Stomach (tissue), 9 donors: ENCODE measurements around the gene KLHL22. TPM values are rescaled to one million over a fixed set of nuclear protein-coding genes. Genes with fewer than 3 reads are reported as not detected.

ENCODE experiments used
- DNase-seq, 2 donors: peaks; one replicate each; pipeline versions ENCODE4 v3.0.0 to v3.0.0-alpha.2; 2013 to 2019
- H3K27ac ChIP-seq, 5 donors: fragments of 200-600 bp in 4 of 5; sonication (generic) in 4 of 5; one replicate each; pipeline ENCODE4 v1.5.1; 2013 to 2019; ENCODE audit warnings: mild to moderate bottlenecking in 1 of 5, moderate library complexity in 1 of 5
- H3K27me3 ChIP-seq, 3 donors: fragments of 200-600 bp; sonication (generic); one replicate each; pipeline ENCODE4 v1.5.1; 2017 to 2019; ENCODE audit warnings: mixed run types in 1 of 3
- H3K36me3 ChIP-seq, 4 donors: fragments of 200-600 bp; sonication (generic); 1 replicate in 3 of 4; 2 replicates in 1 of 4; pipeline ENCODE4 v1.5.1; 2016 to 2019
- H3K4me1 ChIP-seq, 4 donors: fragments of 200-600 bp; sonication (generic); one replicate each; pipeline ENCODE4 v1.5.1; 2016 to 2019
- H3K4me3 ChIP-seq, 4 donors: fragments of 200-600 bp; sonication (generic) in 3 of 4; one replicate each; pipeline ENCODE4 v1.5.1; 2016 to 2019; ENCODE audit warnings: mild to moderate bottlenecking in 1 of 4
- H3K9me3 ChIP-seq, 4 donors: fragments of 200-600 bp; sonication (generic); one replicate each; pipeline ENCODE4 v1.5.1; 2016 to 2019
- CTCF ChIP-seq, 7 experiments: fragments of 450-650 bp in 4 of 7; fragments of 200-600 bp in 3 of 7; sonication (generic) in 3 of 7; IDR thresholded peaks; one replicate each; pipeline ENCODE4 v1.5.1; 2016 to 2019; ENCODE audit warnings: antibody characterized with exemption in 7 of 7, control low read depth in 2 of 7, mild to moderate bottlenecking in 1 of 7
- EP300 ChIP-seq: sonication (generic); formaldehyde crosslinking; IDR thresholded peaks from one replicate; pipeline ENCODE4 v1.6.1; 2017; ENCODE audit warnings: antibody characterized with exemption
- POLR2A ChIP-seq, 4 donors: fragments of 450-650 bp; IDR thresholded peaks; one replicate each; pipeline ENCODE4 v1.6.1; 2016; ENCODE audit warnings: antibody characterized with exemption in 4 of 4, control low read depth in 2 of 4, mild to moderate bottlenecking in 1 of 4, moderate library complexity in 1 of 4
- POLR2AphosphoS5 ChIP-seq, 3 donors: sonication (generic); formaldehyde crosslinking; IDR thresholded peaks; one replicate each; pipeline ENCODE4 v1.6.1; 2016; ENCODE audit warnings: antibody characterized with exemption in 3 of 3
- WGBS, 5 donors: extraction: QIAGEN DNeasy Blood & Tissue Kit in 3 of 5; methylation state at CpG; one replicate each; pipeline versions ENCODE4 v1.1.5 to v1.1.7; 2013 to 2018; 5-methylcytosine and 5-hydroxymethylcytosine counted together
- intact Hi-C: fragments of 100-400 bp; cut with DNase I; formaldehyde crosslinking; loops from one replicate; pipeline ENCODE4 v1.15.1; 2023; ENCODE audit warnings: low total_unique reads
- polyA plus RNA-seq, 3 donors: library from polyadenylated mRNA; stranded (reverse); fragments of 200-250 nt; gene quantifications; one replicate each; pipeline ENCODE4 v1.2.3, GENCODE V29; 2013
- total RNA-seq, 5 donors: library from RNA; depleted of rRNA; stranded (reverse); fragments of >200 nt; gene quantifications; one replicate each; pipeline versions ENCODE4 v1.1.0 to v1.2.3, GENCODE V29; 2014 to 2016
- donor health status: healthy with polysubstance abuse.
- donor health status: Bipolar disorder and iron deficiency.
- donor health status: healthy.

The KLHL22 gene
- total and polyA plus RNA-seq, 8 donors = 7.0 to 26.5 (median 12.7) TPM

DNA sequence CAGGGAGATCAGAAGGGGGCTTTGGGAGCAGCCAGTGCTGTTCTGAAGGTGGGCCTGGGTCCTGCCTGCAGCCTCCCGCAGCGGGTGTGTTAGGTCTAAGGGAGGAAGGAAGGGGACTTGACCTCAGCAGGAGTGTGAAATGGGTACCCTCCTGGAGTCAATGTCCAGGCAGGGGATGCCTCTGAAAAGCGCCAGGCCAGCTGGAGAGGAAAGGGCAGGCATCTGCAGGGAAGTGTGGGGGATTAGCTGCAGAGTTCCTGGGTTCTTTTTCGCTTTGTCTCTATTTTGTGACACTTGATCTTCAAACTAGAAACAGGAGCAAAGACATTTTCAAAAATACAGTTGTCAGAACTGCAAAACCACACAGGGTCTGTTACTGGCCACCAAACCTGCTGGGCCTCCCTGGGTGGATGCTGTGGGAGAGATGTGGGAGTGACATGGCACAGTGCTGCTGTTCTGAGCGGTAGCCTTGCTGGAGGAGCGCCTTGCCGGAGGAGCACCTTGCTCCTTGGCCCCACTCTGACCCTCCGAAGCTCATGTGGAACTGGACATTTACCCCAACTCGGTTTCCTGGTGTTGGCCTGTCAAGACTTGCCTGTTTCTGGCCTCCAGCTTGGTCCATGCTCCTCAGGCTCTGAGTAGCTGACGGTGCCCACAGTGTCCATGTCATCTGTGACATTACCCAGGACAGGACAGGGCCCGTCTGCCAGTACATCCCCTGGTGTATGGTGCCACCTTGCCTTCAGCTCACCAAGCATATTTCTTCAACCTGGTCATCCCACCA is 37.7 kb upstream of the KLHL22 start:
- Histone ChIP-seq H3K27me3 (no peaks in the 10 kb centered on the region), H3K4me3 (no peak overlapping the region), H3K27ac (peak overlapping the region in 4 of 5 donors; percentile 73 to 82 (median 75)), H3K4me1 (peaks cover 44 to 87% (median 60%) of the 10 kb centered on the region in 4 donors), H3K9me3 (no peaks in the 10 kb centered on the region), H3K36me3 (peaks cover 7 to 34% (median 27%) of the 10 kb centered on the region in 4 donors)
- DNase-seq = no peak
- no peak for TF ChIP-seq POLR2AphosphoS5 (IDR thresholded peaks at IDR 0.05)
- no peak for TF ChIP-seq POLR2A (IDR thresholded peaks at IDR 0.05)
- no peak for TF ChIP-seq EP300
- TF ChIP-seq CTCF (IDR thresholded peaks at IDR 0.05) = no peak
- WGBS, 5 donors = 79 to 90% (median 87%) methylated on average over 10 to 11 of the region's 11 CpGs
- intact Hi-C loops = no loop called here

DNA sequence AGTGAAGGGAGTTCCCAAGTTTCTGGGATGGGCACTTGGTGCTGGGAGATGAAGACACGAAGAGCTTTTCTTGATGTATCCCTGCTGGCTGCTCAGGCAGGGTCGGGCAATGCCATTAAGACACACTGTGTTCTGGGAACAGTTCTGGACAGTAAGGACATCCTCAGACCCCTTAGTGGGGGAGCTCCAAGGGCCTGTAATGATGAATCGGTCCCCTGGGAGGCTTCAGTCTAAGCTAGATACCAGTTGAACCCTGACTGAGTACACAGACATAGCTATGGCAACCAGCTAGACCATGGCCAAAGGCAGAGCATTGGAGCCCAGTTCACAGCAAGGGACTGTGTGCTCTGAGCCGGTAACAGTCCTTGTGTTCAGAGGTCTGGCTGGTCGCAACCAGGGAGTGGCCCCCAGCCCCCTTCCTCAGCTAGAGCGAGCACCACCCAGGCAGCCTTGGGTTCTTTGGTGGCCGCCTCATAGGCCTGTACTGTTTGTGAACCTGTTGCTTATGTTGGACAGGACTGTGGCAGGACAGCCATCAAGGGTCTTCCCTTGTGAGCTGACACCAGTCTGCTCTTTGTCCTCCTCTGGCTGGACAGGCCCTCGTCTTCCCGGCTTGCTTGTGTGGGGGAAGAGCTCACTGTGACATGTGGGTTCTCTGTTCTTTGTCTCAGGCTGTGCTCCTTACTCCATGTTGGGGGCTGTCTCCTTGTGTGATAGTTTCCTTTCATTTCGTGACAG is 36.8 kb upstream of the KLHL22 start:
- H3K27me3 ChIP-seq = no peaks in the 10 kb centered on the region
- H3K27ac ChIP-seq = peak overlapping the region in 4 of 5 donors; percentile 73 to 82 (median 75)
- H3K36me3 ChIP-seq = peaks cover 0 to 33% (median 27%) of the 10 kb centered on the region in 4 donors
- intact Hi-C loops = no loop called here
- WGBS, 5 donors = 83 to 86% (median 85%) methylated on average over 10 of the region's 10 CpGs
- peaks cover 44 to 92% (median 59%) of the 10 kb centered on the region in 4 donors for H3K4me1 ChIP-seq
- no peak overlapping the region for H3K4me3 ChIP-seq
- DNase-seq = peak in 1 of 2 donors; percentile 34
- H3K9me3 ChIP-seq = no peaks in the 10 kb centered on the region
- no peak for TF ChIP-seq POLR2AphosphoS5 (IDR thresholded peaks at IDR 0.05)

- 30 to 50% (median 34%) methylated on average over 13 to 15 of the region's 15 CpGs for WGBS, 5 donors
- peak; percentile 62 to 84 for DNase-seq
- no peak overlapping the region for H3K4me3 ChIP-seq
- peaks cover 0 to 26% (median 22%) of the 10 kb centered on the region in 4 donors for H3K36me3 ChIP-seq
- peak overlapping the region in 4 of 5 donors; percentile 73 to 82 (median 75) for H3K27ac ChIP-seq
- H3K9me3 ChIP-seq = no peaks in the 10 kb centered on the region
- H3K27me3 ChIP-seq = no peaks in the 10 kb centered on the region
- TF ChIP-seq POLR2A (IDR thresholded peaks at IDR 0.05) = no peak
- TF ChIP-seq POLR2AphosphoS5 (IDR thresholded peaks at IDR 0.05) = peak in 1 of 3 donors; percentile 52
- H3K4me1 ChIP-seq = peaks cover 41 to 92% (median 56%) of the 10 kb centered on the region in 4 donors
- intact Hi-C loops = no loop called here
These were observed 36.0 kb upstream of the KLHL22 start for GRCh38 chr22:20531404-20532201.

DNA sequence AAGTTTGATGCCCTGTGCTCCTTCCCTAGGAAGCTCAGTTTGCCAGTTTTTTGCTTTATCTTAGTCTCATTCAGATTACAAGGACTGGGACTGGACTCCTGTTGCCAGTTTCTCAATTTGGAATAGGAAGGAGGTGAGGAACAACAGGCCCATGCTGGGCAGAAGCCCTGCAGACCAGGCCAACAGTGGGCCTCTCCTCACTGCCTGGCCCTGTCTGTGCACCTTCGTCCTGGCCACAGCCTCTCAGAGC is 35.5 kb upstream of the KLHL22 start:
- Histone ChIP-seq H3K4me1 (peaks cover 38 to 94% (median 56%) of the 10 kb centered on the region in 4 donors), H3K27ac (peak overlapping the region; percentile 39 to 82 (median 73)), H3K36me3 (peaks cover 0 to 25% (median 23%) of the 10 kb centered on the region in 4 donors), H3K9me3 (no peaks in the 10 kb centered on the region), H3K4me3 (no peak overlapping the region), H3K27me3 (no peaks in the 10 kb centered on the region)
- intact Hi-C loops = no loop called here
- DNase-seq = no peak
- WGBS, 5 donors = 0 to 30% (median 21%) methylated on average over 1 of the region's 1 CpG
- TF ChIP-seq CTCF (IDR thresholded peaks at IDR 0.05) = no peak
- no peak for TF ChIP-seq POLR2AphosphoS5 (IDR thresholded peaks at IDR 0.05)
- no peak for TF ChIP-seq EP300
- no peak for TF ChIP-seq POLR2A (IDR thresholded peaks at IDR 0.05)
